ENCODE results near the gene MAVS.

GRCh38 chr20:3821996-3822395 lies 24.6 kb upstream of the MAVS start:
- no peak for TF ChIP-seq CTCF (IDR thresholded peaks at IDR 0.05; ENCODE audit: poor library complexity)
- no peak for TF ChIP-seq EZH2phosphoT487 (IDR thresholded peaks at IDR 0.05; ENCODE audit: low read depth, severe bottlenecking, unreplicated experiment)

All from hepatocyte (in vitro differentiated cells).